Measurements from ENCODE around the gene CLASP1.

DNA sequence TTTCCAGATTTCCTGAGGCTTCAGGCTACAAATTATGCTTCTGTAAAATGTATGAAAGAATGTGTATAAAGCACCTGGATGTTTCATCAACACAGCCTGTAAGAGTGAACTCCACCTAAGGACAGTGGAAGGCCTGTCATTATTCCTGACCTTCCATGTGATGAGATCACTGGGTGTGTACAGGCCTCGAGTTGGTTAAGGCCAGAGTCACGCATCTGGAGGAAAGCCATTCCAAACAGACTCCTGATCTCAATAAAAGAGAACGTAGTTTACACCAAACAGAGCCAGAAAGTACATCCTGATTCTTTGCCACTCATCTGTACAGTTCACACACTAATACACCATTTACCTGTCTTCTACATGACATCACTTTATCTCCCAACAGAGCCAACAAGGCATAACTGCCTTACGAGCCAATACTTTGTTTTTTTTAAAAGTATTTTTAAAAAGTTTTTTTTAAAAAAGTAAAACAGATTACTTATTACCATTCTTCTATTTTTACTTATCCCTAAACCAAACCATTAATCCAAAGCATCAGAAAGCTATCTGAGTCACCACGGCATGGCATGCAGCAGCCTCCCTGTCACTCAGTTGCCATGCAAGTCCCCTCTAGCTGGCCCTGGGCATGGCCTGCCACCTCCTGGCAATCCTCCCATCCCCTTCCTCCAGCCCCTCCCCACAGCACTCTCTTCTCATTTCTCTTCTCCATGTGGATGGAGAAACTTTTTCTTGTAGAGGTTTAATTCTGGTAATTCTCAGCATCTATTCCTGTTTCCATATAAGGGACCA is 285.4 kb downstream of the CLASP1 start:
- TF ChIP-seq EZH2 (IDR thresholded peaks at IDR 0.05; ENCODE audit: low read length) = no peak
- TF ChIP-seq, protein P1, sequence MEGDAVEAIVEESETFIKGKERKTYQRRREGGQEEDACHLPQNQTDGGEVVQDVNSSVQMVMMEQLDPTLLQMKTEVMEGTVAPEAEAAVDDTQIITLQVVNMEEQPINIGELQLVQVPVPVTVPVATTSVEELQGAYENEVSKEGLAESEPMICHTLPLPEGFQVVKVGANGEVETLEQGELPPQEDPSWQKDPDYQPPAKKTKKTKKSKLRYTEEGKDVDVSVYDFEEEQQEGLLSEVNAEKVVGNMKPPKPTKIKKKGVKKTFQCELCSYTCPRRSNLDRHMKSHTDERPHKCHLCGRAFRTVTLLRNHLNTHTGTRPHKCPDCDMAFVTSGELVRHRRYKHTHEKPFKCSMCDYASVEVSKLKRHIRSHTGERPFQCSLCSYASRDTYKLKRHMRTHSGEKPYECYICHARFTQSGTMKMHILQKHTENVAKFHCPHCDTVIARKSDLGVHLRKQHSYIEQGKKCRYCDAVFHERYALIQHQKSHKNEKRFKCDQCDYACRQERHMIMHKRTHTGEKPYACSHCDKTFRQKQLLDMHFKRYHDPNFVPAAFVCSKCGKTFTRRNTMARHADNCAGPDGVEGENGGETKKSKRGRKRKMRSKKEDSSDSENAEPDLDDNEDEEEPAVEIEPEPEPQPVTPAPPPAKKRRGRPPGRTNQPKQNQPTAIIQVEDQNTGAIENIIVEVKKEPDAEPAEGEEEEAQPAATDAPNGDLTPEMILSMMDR (optimal IDR thresholded peaks at IDR 0.05 in 1 of 3, IDR thresholded peaks at IDR 0.05 in 1 of 3, conservative IDR thresholded peaks at IDR 0.05 in 1 of 3; ENCODE audit: extremely low read depth in 1 of 3, insufficient read depth in 2 of 3, low read length in 3 of 3) = peak in 1 of 3 experiments; percentile 2

All from keratinocyte (primary cell).